T-helper 17 cell (primary cell): ENCODE data around the gene COG5. TPM values are rescaled to one million over a fixed set of nuclear protein-coding genes. Genes with fewer than 3 reads are reported as not detected.
A peak's percentile ranks its signal among the peaks of the same experiment; 100 is the strongest.
"Not testable (repeated sequence)": the region's sequence is repeated elsewhere in the genome, so short reads cannot be mapped to it uniquely, and the experiment has no call there.

Experiments
- ATAC-seq: fragments of 150-1000 bp; cut with Tn5 transposase; 2 replicates; pipeline ENCODE4 v1.10.0; 2021; ENCODE audit warnings: mild to moderate bottlenecking, moderate library complexity
- DNase-seq, 3 donors: peaks; one replicate each; pipeline versions ENCODE4 v3.0.0 to v3.0.0-alpha.2; 2020 to 2021
- H3K9me3 ChIP-seq: one replicate; pipeline ENCODE4 v1.7.0; 2013; ENCODE audit warnings: low read length, mild to moderate bottlenecking; ENCODE audit not compliant: control insufficient read depth, poor library complexity, severe bottlenecking
- H3K27ac Mint-ChIP-seq: one replicate; pipeline ENCODE4 v1.8.0; 2022; ENCODE audit warnings: mild to moderate bottlenecking, moderate library complexity, mixed read lengths
- H3K27me3 Mint-ChIP-seq: one replicate; pipeline ENCODE4 v1.8.0; 2022; ENCODE audit warnings: mixed read lengths
- H3K36me3 Mint-ChIP-seq: one replicate; pipeline ENCODE4 v1.8.0; 2022; ENCODE audit warnings: low read depth, mixed read lengths
- H3K4me1 Mint-ChIP-seq: one replicate; pipeline ENCODE4 v1.8.0; 2022; ENCODE audit warnings: mild to moderate bottlenecking, mixed read lengths
- H3K4me3 Mint-ChIP-seq: one replicate; pipeline ENCODE4 v1.8.0; 2022; ENCODE audit warnings: mild to moderate bottlenecking, moderate library complexity, mixed read lengths
- total RNA-seq, 4 donors: library from RNA in 2 of 4; stranded (reverse) in 2 of 4; gene quantifications; one replicate each; pipeline ENCODE4 v1.2.3 and lab custom pipeline; 2022 to 2026

The COG5 gene
- total RNA-seq, 2 donors from 2014 or later = 54.8 to 87.4 TPM

DNA sequence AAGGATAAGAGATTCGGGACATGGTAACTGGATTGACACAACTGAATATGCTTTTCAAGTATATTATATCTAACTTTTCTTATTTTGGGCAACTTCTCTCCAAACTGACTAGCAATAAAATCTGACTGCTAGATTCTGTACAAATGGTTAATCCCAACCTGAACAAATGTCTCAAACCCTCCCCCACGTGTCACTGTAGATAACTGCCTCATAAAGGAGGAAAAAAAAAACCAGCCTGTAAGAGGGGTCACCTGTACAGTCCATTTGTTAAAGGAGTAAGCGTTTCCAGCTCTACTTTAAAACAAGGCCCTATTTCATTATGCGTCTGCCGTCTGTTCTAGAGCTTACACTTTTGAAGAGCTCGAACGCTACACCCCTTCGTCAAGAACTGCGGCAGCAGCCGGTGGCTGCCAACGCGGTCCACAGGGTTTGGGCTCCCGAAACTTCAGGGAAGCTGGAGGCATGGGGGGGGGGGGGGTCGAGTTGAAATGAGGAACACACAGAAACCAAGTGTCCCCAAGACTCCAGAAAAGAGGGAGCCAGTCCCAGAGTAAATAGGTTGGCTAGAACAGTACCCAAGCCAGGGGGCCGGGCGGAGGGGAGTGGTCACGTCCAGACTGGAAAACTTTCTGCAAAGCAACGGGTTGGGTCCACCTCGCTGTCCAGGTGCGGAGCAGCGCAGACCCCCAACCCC lies 492 bp downstream of the COG5 start:
- H3K36me3 Mint-ChIP-seq = no peaks in the 10 kb centered on the region
- peak overlapping the region; percentile 93 for H3K27ac Mint-ChIP-seq
- ATAC-seq = peak; percentile 47
- DNase-seq = no peak
- no peaks in the 10 kb centered on the region for H3K9me3 ChIP-seq
- H3K4me3 Mint-ChIP-seq = peak overlapping the region; percentile 89
- H3K4me1 Mint-ChIP-seq = peaks cover 55% of the 10 kb centered on the region
- no peaks in the 10 kb centered on the region for H3K27me3 Mint-ChIP-seq

DNA sequence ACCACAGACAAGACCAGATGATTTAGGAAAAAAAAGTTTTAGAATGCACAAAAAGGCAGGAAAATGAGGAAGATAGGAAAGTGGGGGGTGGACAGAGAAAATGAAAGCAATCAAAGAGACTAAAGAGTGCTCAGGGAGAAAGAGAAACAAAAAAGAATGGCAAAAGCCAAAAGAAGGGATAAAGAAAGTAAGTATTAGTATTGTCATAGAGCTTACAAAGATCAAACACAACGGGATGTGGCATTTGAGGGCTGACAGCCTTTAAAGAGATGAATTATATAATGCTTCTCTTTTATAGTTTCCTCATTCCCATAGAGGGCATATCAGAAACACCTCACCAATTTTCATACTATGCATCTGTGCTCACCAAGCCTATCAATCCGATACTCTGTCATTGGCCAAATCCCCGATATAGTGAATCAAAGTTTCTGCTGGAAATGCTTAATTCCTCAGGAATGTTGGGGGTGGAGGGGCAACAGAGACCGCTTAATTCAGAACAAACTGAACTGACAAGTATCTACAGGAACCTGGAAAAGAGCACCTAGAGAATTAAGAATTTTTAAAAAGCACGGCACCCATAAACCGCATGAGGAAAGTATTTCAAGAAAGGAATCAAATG lies 2.7 kb downstream of the COG5 start:
- ATAC-seq (peak; percentile 76), DNase-seq (no peak)
- H3K4me3 Mint-ChIP-seq = peak overlapping the region; percentile 91
- H3K9me3 ChIP-seq = no peaks in the 10 kb centered on the region
- H3K36me3 Mint-ChIP-seq = no peaks in the 10 kb centered on the region
- peaks cover 56% of the 10 kb centered on the region for H3K4me1 Mint-ChIP-seq
- peak overlapping the region; percentile 98 for H3K27ac Mint-ChIP-seq
- no peaks in the 10 kb centered on the region for H3K27me3 Mint-ChIP-seq

DNA sequence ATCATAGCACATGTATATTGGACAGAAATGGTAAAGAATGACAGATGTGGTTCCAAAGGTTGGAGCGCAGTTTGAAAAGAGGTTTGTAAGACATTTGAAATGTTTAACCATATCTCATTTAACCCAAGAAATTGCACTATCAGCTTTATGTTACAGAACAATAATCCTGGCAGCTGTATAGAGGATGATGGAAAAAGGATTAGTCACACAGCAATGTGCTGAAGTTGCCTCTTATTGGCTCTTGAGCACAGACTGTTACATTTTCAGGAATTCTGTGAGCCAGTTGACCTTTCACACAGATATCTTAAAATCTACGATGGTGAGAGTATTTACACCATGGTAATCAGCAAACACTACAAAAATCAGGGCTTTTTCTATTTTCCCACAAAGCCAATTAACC lies 3.9 kb downstream of the COG5 start:
- Mint-ChIP-seq H3K27me3 (no peaks in the 10 kb centered on the region), H3K4me1 (peaks cover 55% of the 10 kb centered on the region), H3K4me3 (peak overlapping the region; percentile 91), H3K27ac (peak overlapping the region; percentile 98), H3K36me3 (no peaks in the 10 kb centered on the region)
- no peaks in the 10 kb centered on the region for H3K9me3 ChIP-seq
- DNase-seq (no peak), ATAC-seq (no peak)

- ATAC-seq = no peak
- Mint-ChIP-seq H3K4me1 (peaks cover 38% of the 10 kb centered on the region), H3K27ac (no peak overlapping the region), H3K4me3 (no peak overlapping the region), H3K27me3 (no peaks in the 10 kb centered on the region), H3K36me3 (peaks cover 4% of the 10 kb centered on the region)
- no peaks in the 10 kb centered on the region for H3K9me3 ChIP-seq
- DNase-seq = no peak
These were observed 7.8 kb downstream of the COG5 start for GRCh38 chr7:107555893-107556292.

- Mint-ChIP-seq H3K27me3 (no peaks in the 10 kb centered on the region), H3K27ac (no peak overlapping the region), H3K4me1 (peaks cover 25% of the 10 kb centered on the region), H3K4me3 (no peak overlapping the region), H3K36me3 (peaks cover 12% of the 10 kb centered on the region)
- DNase-seq = no peak
- ATAC-seq = no peak
- H3K9me3 ChIP-seq = no peaks in the 10 kb centered on the region
These were observed 11.8 kb downstream of the COG5 start for GRCh38 chr7:107551936-107552335.

- ATAC-seq (no peak), DNase-seq (no peak)
- H3K9me3 ChIP-seq = no peaks in the 10 kb centered on the region
- no peak overlapping the region for H3K4me3 Mint-ChIP-seq
- peaks cover 12% of the 10 kb centered on the region for H3K36me3 Mint-ChIP-seq
- no peak overlapping the region for H3K27ac Mint-ChIP-seq
- H3K27me3 Mint-ChIP-seq = no peaks in the 10 kb centered on the region
- H3K4me1 Mint-ChIP-seq = peaks cover 8% of the 10 kb centered on the region
These were observed 18.7 kb downstream of the COG5 start for GRCh38 chr7:107544848-107545591.

GRCh38 chr7:107543338-107543993 lies 20.3 kb downstream of the COG5 start:
- Mint-ChIP-seq H3K27me3 (no peaks in the 10 kb centered on the region), H3K4me1 (peaks cover 8% of the 10 kb centered on the region), H3K4me3 (no peak overlapping the region), H3K27ac (no peak overlapping the region), H3K36me3 (peaks cover 16% of the 10 kb centered on the region)
- DNase-seq (no peak), ATAC-seq (no peak)
- H3K9me3 ChIP-seq = no peaks in the 10 kb centered on the region

DNA sequence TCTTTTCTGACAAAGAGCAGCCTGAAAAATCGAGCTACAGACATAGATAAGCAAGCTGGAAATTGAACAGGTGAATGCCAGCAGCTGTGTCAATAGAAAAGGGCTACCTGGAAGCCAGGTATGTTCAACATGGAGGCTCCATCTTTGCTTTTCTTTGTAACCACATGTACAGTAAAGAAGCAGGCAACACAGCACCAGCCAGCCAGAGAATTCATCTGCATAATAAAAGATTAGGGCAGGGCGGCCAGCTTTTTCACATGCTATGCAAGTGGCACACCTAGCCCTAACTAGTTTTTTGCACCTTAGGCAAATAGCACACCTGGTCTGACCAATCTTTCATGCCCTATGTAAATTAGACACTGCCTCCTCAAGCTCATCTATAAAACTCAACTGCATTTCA lies 25.7 kb downstream of the COG5 start:
- no peak for ATAC-seq
- Mint-ChIP-seq H3K27me3 (no peaks in the 10 kb centered on the region), H3K4me1 (peaks cover 31% of the 10 kb centered on the region), H3K4me3 (no peak overlapping the region), H3K36me3 (peaks cover 18% of the 10 kb centered on the region), H3K27ac (no peak overlapping the region)
- DNase-seq = no peak
- no peaks in the 10 kb centered on the region for H3K9me3 ChIP-seq

DNA sequence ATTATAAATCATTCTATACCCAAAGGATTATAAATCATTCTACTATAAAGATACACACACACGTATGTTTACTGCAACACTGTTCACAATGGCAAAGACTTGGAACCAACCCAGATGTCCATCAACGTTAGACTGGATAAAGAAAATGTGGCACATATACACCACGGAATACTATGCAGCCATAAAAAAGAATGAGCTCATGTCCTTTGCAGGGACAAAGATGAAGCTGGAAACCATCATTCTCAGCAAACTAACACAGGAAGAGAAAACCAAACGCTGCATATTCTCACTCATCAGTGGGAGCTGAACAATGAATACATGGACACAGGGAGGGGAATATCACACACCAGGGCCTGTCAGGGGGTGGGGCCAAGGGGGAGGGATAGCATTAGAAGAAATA lies 26.5 kb downstream of the COG5 start:
- H3K4me1 Mint-ChIP-seq = peaks cover 32% of the 10 kb centered on the region
- not testable (repeated sequence) for H3K9me3 ChIP-seq, H3K27me3 Mint-ChIP-seq, DNase-seq, H3K4me3 Mint-ChIP-seq, ATAC-seq, H3K27ac Mint-ChIP-seq
- H3K36me3 Mint-ChIP-seq = peaks cover 19% of the 10 kb centered on the region

- Mint-ChIP-seq H3K27ac (no peak overlapping the region), H3K27me3 (no peaks in the 10 kb centered on the region), H3K4me3 (no peak overlapping the region), H3K4me1 (peaks cover 36% of the 10 kb centered on the region), H3K36me3 (peaks cover 13% of the 10 kb centered on the region)
- ATAC-seq (no peak), DNase-seq (no peak)
- H3K9me3 ChIP-seq = no peaks in the 10 kb centered on the region
These were observed 29.6 kb downstream of the COG5 start for GRCh38 chr7:107534139-107534538.

- Mint-ChIP-seq H3K27ac (no peak overlapping the region), H3K4me3 (no peak overlapping the region), H3K4me1 (peaks cover 34% of the 10 kb centered on the region), H3K27me3 (no peaks in the 10 kb centered on the region), H3K36me3 (peaks cover 10% of the 10 kb centered on the region)
- ATAC-seq (no peak), DNase-seq (no peak)
- H3K9me3 ChIP-seq = no peaks in the 10 kb centered on the region
These were observed 33.0 kb downstream of the COG5 start for GRCh38 chr7:107530751-107531150.

GRCh38 chr7:107528461-107528860 lies 35.3 kb downstream of the COG5 start:
- no peak for ATAC-seq
- no peaks in the 10 kb centered on the region for H3K9me3 ChIP-seq
- no peaks in the 10 kb centered on the region for H3K27me3 Mint-ChIP-seq
- peaks cover 10% of the 10 kb centered on the region for H3K36me3 Mint-ChIP-seq
- no peak for DNase-seq
- H3K4me3 Mint-ChIP-seq = no peak overlapping the region
- H3K4me1 Mint-ChIP-seq = peaks cover 21% of the 10 kb centered on the region
- peak overlapping the region; percentile 32 for H3K27ac Mint-ChIP-seq

GRCh38 chr7:107527196-107527595 lies 36.5 kb downstream of the COG5 start:
- DNase-seq = no peak
- H3K4me1 Mint-ChIP-seq = peaks cover 14% of the 10 kb centered on the region
- H3K4me3 Mint-ChIP-seq = no peak overlapping the region
- no peak overlapping the region for H3K27ac Mint-ChIP-seq
- ATAC-seq = no peak
- H3K27me3 Mint-ChIP-seq = no peaks in the 10 kb centered on the region
- peaks cover 5% of the 10 kb centered on the region for H3K36me3 Mint-ChIP-seq
- H3K9me3 ChIP-seq = no peaks in the 10 kb centered on the region
